ENCODE results near the gene SDK2.

Gene SDK2

GRCh38 chr17:73352261-73352660, 292.0 kb downstream of the SDK2 start:
- DNase-seq, result no peak

- no peak for DNase-seq
Observed at GRCh38 chr17:73351764-73352163, 292.5 kb downstream of the SDK2 start.

DNA sequence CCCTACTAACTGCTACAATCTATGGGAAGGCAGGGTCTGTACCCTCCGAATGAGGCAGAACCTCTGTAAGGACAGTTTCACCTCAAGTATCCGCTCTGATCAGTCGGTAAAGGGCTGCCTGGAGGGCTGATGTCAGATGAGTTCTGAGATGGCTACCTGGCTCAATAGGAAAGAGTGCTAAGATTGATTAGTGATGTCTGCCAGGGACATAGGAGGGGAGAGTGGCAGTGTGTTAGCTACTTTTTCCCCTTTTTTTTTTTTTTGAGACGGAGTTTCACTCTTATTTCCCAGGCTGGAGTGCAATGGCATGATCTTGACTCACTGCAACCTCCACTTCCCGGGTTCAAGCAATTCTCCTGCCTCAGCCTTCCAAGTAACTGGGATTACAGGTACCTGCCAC, 293.4 kb downstream of the SDK2 start:
- no peak for DNase-seq

DNA sequence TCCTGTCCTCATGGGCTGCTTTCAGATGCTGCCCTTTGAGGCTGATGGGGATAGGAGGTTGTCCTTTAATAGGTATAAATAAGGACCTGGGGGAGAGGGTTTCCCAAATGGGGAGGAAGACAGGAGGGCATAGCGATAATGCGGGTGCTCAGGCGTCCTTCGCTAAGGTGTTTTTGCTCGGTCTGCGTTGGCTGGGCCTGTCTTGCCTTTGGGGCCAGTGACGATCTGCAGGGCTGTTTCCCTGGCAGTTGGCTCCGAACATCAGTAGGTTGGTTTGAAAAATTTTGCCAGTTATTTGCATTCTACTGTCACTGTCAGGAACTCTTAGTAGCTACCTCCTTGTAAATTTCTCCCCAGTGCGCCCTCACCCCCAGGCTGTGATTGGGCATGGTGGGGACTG, 294.6 kb downstream of the SDK2 start:
- no peak for DNase-seq

GRCh38 chr17:73349138-73349537, 295.1 kb downstream of the SDK2 start:
- no peak for DNase-seq

DNA sequence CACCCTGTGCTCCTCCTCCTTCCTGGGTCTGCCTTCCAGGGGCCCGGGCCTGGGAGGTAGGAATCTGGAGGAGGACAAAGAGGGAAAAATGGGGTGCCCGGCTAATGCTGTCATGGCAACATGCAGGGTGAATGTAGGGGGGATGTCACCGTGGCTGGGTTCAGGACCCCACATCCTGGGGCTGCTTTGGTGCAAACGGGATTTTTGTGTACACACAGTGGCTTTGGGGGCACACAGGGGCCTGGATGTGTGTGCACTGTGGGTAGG, 295.5 kb downstream of the SDK2 start:
- no peak for DNase-seq

DNA sequence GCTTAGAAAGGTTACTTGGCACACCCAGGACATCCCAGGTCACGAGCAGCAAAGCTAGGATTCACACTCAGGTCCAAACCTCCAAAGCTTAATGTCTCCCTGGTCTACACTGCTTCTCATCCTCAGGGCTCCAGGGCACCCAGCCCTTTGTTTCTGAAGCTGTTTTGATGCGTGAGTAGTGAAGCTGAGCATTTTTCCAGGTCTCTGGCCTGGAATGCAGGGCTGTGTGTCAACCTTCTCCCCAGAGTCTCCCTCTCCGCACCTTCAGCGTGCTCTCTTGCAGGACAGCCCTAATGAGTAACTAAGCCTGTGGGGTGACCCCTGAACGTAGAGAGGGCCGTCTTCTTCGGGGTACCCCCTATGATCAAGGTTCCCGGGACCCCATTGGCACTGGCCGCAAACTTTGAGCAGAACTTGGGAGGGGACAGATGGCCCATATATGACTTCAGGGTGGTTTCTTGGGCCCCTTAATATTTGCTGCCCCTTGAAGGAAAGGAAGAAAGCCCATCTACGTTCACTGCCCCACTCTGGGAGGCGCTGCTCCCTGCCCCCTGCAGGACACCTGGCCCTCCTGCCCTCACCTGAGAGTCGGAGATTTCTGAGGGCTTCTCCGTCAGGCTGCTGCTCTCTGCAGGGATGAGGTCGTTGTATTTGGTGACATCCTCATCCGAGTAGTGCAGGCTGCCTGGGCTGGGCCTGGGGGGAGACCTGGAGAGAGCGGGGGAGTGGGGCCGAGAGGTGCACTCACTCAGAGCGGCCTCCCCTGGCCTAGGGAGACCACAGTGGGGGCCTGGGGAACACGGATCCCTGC, 296.0 kb downstream of the SDK2 start:
- no peak for DNase-seq

DNA sequence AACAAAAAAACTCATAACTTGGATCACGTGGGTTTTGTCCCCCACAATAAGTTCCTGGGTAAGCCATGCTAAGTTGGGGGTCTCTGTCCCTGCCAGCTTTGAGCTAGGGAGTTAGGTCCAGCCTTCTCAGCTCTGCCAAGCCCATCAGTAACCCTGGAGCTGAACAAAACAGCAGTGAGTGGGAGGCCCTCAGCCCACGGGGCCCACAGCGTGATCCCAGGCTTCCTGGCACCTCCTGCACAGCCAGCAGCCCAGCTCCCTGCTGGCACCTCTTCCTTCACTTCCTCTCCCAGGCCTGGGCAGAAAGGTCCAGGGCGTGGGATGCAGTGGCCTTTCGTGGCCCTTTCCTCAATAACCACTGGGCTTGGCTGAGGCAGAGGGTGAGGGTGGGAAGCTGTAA, 296.9 kb downstream of the SDK2 start:
- DNase-seq, result no peak

DNA sequence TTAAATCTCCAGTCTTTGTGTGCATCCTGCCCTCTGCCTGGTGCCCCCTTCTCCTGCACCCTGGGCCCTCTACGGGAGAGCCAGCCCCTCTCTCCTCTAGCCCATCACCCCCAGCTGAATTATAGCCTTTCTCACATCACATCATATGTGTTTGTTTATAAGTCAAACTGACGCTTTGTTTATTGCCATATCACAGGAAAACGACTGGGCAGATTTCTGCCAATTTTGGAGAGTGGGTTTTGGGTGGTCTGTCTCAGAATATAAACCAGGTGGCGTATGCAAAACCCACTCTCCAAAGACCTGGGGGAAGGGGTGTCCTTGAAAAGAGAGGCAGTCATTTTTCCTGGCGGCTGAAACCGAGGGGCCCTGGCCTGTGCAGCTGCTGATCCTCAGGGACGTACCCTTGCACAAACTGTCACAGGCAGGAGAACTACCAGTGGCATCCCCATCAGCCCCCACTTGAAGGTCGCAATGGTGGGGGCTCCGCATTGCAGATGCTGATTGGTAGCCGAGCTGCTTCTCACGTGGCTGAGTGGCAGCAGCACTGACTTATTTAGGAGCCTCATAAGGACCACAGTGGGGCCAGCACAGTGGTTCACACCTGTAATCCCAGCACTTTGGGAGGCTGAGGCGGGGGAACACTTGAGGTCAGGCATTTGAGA, 297.6 kb downstream of the SDK2 start:
- no peak for DNase-seq

- DNase-seq, result no peak
Observed at GRCh38 chr17:73343739-73344454, 300.3 kb downstream of the SDK2 start.

- no peak for DNase-seq
Observed at GRCh38 chr17:73343168-73343634, 301.0 kb downstream of the SDK2 start.

DNA sequence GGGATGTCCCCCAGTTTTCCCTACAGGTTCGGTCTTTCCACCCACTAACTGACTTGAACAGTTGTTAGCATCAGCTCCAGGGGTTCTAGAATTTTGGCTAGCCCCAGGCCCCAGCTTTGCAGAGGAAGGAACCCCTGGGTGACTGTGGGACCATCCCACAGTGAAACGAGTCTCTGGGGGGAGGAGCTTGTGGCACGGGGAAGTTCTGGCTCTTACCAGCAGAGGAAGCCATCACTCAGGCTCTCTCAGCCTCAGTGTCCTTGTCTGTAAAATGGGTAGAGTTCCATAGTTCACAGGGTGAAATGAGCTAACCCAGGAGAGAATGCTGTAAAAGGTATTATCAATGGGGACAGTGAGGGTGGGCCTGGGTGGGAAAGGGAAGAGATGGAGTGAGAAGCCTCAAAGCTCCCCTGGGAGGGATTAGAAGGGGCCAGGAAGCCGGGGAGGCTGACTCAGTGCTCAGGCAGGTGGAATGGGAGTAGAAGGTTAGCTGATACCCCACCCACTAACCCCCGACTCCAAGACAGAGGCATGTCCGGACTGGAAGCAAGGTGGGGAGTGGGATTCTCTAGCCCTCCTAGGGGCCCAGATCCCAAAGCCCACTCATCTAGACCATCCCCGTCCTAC, 301.6 kb downstream of the SDK2 start:
- DNase-seq, result no peak

DNA sequence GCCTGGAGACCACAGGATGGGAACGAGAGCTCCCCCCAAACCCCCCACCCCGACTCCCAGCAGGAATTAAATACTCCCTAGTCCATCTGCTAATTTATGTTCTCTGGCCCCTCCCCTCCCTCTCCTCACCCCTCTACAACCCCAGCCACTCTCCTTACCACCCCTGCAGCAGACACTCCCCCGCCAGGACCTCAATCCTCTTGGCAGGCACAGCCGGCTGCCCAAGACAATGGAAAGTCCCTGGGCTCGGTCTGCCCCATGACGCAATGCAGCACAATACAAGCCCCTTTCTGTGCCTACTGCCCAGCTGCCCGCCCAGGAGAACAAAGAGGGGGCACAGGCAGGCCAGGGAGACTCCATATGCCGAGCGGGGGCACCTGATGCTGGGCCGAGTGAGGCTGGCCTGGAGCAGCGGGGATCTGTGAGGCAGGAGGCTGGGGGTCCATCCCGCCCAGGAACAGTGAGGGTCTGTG, 302.2 kb downstream of the SDK2 start:
- no peak for DNase-seq

DNA sequence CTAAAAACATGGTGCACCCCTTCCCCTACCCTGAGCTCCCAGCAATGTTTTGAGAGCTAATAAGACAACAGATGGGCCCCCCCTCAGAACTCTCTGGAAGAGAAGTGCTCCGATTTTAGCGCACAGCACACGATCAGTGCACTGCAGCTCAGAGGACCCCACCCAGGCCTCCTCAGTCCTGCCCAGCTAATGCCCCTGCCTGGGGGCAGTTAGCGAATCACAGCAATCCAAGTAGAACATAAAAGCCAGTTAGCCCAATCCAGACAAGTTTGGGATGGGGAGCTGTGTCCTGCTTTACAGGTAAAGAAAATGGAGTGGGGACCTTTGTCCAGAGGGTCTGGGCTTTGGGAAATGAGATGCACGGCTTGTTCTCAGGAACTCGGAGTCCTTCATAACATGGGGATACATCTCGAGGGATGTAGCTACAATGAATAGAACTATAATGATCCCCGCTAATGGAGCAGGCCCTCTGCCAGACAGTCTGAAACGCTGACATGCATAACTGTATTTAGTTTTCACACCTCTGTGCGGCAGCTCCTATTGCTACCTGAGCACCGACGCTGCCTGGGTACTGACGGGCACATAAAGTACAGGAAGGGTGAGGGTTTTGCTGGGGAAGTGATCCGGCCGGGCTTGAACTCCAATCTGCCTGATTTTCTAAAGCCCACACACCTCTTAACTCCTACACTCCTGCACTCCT, 302.7 kb downstream of the SDK2 start:
- DNase-seq, result no peak

GRCh38 chr17:73340093-73340596, 304.1 kb downstream of the SDK2 start:
- DNase-seq, result no peak

DNA sequence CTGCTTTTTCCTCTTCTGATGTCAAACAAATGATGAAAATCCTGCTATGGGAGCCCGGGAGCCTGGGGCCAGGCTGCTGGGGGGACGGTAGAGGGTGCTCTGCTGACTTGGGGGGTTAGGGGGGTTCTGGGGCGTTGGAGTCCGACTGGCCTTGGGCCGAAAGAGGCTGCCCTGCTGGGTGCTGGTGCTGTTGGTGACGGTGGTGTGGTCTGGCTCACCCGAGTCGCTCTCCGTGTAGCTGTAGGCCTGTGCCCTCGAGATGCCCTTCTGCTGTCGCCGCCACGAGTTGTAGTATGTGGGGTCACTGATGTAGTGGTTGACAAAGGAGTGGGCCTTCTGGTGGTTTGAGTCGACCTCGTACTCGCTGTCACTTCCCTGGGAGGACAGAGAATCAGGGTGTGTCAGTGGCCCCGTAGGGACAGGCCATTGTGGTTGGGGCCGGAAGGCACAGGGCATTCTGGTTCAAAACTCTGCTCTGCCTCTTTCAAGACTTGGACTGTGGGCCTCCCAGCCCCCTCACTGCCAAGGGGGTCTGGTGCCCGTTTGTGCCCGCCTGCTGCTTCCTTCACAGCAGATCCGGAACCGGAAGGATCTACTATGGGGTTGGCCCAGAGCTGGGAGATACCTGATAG, 305.6 kb downstream of the SDK2 start:
- no peak for DNase-seq

DNA sequence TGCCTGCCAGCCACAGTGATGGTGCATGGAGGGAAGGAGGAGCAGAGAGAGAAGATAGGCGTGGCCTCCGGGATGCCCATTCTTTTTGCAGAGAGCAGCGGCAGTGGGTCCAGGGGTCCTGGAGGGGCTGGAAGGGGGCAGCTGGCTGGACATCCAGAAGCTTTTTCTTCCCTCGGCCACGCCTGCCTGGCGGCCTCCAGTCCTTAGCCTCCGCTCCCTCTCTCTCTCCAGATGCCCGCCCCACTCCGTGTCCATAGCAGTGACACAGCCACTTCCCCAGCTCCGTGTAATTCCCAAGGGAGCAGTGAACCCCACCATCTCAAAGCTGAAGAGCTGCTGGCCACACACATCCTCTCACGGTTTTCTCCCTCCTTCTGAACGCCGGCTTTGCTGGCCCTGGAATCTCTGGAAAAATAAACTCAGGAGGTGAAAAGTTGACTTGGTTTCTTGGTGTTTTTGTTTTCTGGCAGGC, 306.2 kb downstream of the SDK2 start:
- DNase-seq, result no peak

DNA sequence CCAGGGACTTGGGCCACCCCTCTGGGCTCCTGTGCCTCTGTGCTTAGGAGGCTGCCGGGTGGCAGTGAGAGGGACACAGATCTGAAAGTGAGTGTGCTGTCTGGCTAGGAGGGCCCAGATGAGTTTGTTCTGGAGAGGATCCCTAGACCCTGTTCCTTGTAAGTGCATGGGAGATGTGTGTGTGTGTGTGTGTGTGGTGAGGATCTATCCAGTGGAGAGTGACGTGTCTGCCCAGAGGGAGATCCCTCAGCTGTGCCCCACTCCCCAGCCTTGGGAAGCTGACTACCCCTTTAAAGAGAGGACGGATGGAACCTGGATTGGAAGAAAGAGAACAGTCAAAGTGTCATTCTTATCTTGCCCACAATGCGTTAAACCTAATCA, 306.9 kb downstream of the SDK2 start:
- DNase-seq, result no peak

DNA sequence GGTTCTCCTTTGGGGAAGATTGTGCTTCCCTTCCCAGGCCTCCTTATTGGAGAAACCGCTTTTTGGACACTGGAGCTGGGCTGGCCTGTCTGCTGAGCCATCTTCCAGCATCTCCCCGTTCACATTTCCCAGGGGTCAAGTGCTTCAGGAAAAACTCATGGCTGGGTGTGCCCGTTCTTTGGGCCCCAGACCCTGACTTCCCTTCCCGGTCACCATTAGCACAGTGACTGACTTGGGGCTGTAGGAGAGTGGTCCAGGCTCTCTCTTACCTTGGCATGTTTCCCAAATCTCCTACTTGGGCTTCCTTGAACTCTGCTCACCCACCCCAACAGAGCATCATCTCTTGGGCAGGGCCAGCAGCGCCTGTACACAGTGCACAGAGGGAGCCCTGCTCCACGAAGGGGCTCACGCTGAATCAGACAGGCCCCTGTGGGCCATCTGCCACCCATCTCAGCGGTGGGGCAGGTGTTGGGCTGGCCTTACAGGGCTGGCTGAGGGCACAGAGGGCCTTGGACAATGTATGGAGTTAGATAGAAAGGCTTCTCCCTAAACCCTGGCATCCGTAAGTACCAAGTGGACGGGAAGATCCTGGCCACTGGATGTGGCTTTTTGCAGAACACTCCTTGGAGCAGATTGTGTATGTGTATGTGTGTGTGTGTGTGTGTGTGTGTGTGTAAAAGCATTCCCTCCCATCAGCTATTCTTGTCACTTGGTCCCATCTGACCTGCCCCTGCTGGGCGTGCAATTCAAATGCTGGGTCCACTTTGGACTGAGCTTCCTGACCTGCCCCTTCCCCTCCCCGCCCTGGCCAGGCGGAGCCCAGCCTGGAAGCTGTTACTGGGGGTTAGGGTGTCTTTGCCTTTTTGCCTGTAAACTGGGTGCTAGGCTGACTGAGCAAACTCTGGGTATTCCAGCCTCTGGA, 307.6 kb downstream of the SDK2 start:
- DNase-seq, result no peak

GRCh38 chr17:73335591-73336407, 308.4 kb downstream of the SDK2 start:
- DNase-seq, result no peak

Measured in activated CD4-positive, alpha-beta T cell treated with anti-CD3 and anti-CD28 coated beads for 4 hours (primary cell).